Mesenchymal stem cell (in vitro differentiated cells and primary cell): ENCODE measurements around the gene OR8J3.

ENCODE experiments used
- DNase-seq: peaks from one replicate; pipeline ENCODE4 v3.0.0-alpha.2; 2013
- H2AFZ ChIP-seq: one replicate; pipeline ENCODE4 v1.6.1; 2013; ENCODE audit warnings: low read depth, mild to moderate bottlenecking, control low read depth, inconsistent platforms, low read length, moderate library complexity
- H2AK5ac ChIP-seq: 2 replicates; pipeline ENCODE4 v1.6.1; 2013; ENCODE audit warnings: low read length, moderate library complexity, mild to moderate bottlenecking, inconsistent platforms; ENCODE audit not compliant: severe bottlenecking
- H2BK120ac ChIP-seq: one replicate; pipeline ENCODE4 v1.6.1; 2013; ENCODE audit warnings: low read depth, mild to moderate bottlenecking, inconsistent platforms, low read length, moderate library complexity
- H2BK12ac ChIP-seq, 2 experiments: one replicate each; pipeline ENCODE4 v1.6.1; 2013; ENCODE audit warnings: inconsistent platforms in 2 of 2, low read length in 2 of 2, mild to moderate bottlenecking in 2 of 2, moderate library complexity in 2 of 2, control low read depth in 1 of 2
- H2BK15ac ChIP-seq: one replicate; pipeline ENCODE4 v1.6.1; 2013; ENCODE audit warnings: mild to moderate bottlenecking, low read depth, inconsistent platforms; ENCODE audit not compliant: poor library complexity, severe bottlenecking
- H2BK5ac ChIP-seq: 2 replicates; pipeline ENCODE4 v1.6.1; 2013; ENCODE audit warnings: low read depth, mild to moderate bottlenecking, low read length, control low read depth, inconsistent platforms; ENCODE audit not compliant: poor library complexity, severe bottlenecking
- H3K14ac ChIP-seq, 2 experiments: one replicate each; pipeline ENCODE4 v1.6.1; 2013; ENCODE audit warnings: inconsistent platforms in 2 of 2, low read length in 2 of 2, control low read depth in 1 of 2, mild to moderate bottlenecking in 1 of 2, moderate library complexity in 1 of 2
- H3K18ac ChIP-seq, 2 experiments: one replicate each; pipeline ENCODE4 v1.6.1; 2013; ENCODE audit warnings: inconsistent platforms in 2 of 2, low read length in 2 of 2, control low read depth in 1 of 2, low read depth in 1 of 2, mild to moderate bottlenecking in 1 of 2
- H3K23ac ChIP-seq, 2 experiments: one replicate each; pipeline ENCODE4 v1.6.1; 2013; ENCODE audit warnings: inconsistent platforms in 2 of 2, low read length in 2 of 2, mild to moderate bottlenecking in 2 of 2, moderate library complexity in 2 of 2, control low read depth in 1 of 2
- H3K27ac ChIP-seq: 2 replicates; pipeline ENCODE4 v1.5.1; 2013; ENCODE audit warnings: mild to moderate bottlenecking, moderate library complexity, low read length, control low read depth, inconsistent platforms; ENCODE audit not compliant: poor library complexity, severe bottlenecking
- H3K27me3 ChIP-seq, 2 experiments: 2 replicates each; pipeline versions ENCODE4 v1.6.1 to v1.7.0; 2013; ENCODE audit warnings: low read length in 2 of 2, mild to moderate bottlenecking in 2 of 2, moderate library complexity in 2 of 2, control low read depth in 1 of 2, inconsistent platforms in 1 of 2; ENCODE audit not compliant: control insufficient read depth in 1 of 2, insufficient read depth in 1 of 2
- H3K36me3 ChIP-seq, 2 experiments: 2 replicates each; pipeline versions ENCODE4 v1.6.1 to v1.7.0; 2013; ENCODE audit warnings: low read length in 2 of 2, control low read depth in 1 of 2, inconsistent platforms in 1 of 2, low read depth in 1 of 2, mild to moderate bottlenecking in 1 of 2; ENCODE audit not compliant: insufficient read depth in 2 of 2, control insufficient read depth in 1 of 2
- H3K4ac ChIP-seq, 2 experiments: one replicate each; pipeline ENCODE4 v1.6.1; 2013; ENCODE audit warnings: inconsistent platforms in 2 of 2, low read length in 2 of 2, mild to moderate bottlenecking in 2 of 2, moderate library complexity in 2 of 2, control low read depth in 1 of 2, low read depth in 1 of 2
- H3K4me1 ChIP-seq: 2 replicates; pipeline ENCODE4 v1.6.1; 2013; ENCODE audit warnings: low read depth, low read length, control low read depth; ENCODE audit not compliant: control insufficient read depth, insufficient read depth
- H3K4me2 ChIP-seq: 2 replicates; pipeline ENCODE4 v1.6.1; 2013; ENCODE audit warnings: low read length, mild to moderate bottlenecking, inconsistent platforms; ENCODE audit not compliant: poor library complexity, severe bottlenecking
- H3K4me3 ChIP-seq, 2 experiments: 2 replicates each; pipeline versions ENCODE4 v1.5.1 to v1.7.0; 2013; ENCODE audit warnings: low read length in 2 of 2, mild to moderate bottlenecking in 2 of 2, control low read depth in 1 of 2, low read depth in 1 of 2; ENCODE audit not compliant: insufficient read depth in 1 of 2
- H3K79me1 ChIP-seq: replicated peaks from 2 replicates; pipeline ENCODE4 v1.6.1; 2013; ENCODE audit warnings: mild to moderate bottlenecking, control low read depth, low read length, inconsistent platforms; ENCODE audit not compliant: poor library complexity, severe bottlenecking
- H3K9ac ChIP-seq: 2 replicates; pipeline ENCODE4 v1.7.0; 2013; ENCODE audit warnings: mild to moderate bottlenecking, low read length, moderate library complexity
- H3K9me3 ChIP-seq: 2 replicates; pipeline ENCODE4 v1.7.0; 2013; ENCODE audit warnings: mild to moderate bottlenecking, low read length; ENCODE audit not compliant: control insufficient read depth
- H4K8ac ChIP-seq: one replicate; pipeline ENCODE4 v1.6.1; 2013; ENCODE audit warnings: inconsistent platforms, mild to moderate bottlenecking, low read length, moderate library complexity
- H4K91ac ChIP-seq: one replicate; pipeline ENCODE4 v1.6.1; 2013; ENCODE audit warnings: mild to moderate bottlenecking, low read length, inconsistent platforms
- WGBS: methylation state at CpG from one replicate; pipeline ENCODE4 v1.1.7; 2013; ENCODE audit warnings: mixed read lengths; 5-methylcytosine and 5-hydroxymethylcytosine counted together

The OR8J3 gene

GRCh38 chr11:56172256-56172830, 32.3 kb upstream of the OR8J3 start:
- H3K4me1 ChIP-seq = no peaks in the 10 kb centered on the region
- no peak overlapping the region for H3K23ac ChIP-seq
- no peak overlapping the region for H2AK5ac ChIP-seq
- no peak overlapping the region for H3K27ac ChIP-seq
- H3K79me1 ChIP-seq = no peaks in the 10 kb centered on the region
- WGBS = 57% methylated on average over 2 of the region's 3 CpGs
- no peak overlapping the region for H3K9ac ChIP-seq
- H2BK15ac ChIP-seq = no peak overlapping the region
- H3K27me3 ChIP-seq = no peaks in the 10 kb centered on the region
- H2AFZ ChIP-seq = no peak overlapping the region
- no peak overlapping the region for H3K4ac ChIP-seq
- H3K36me3 ChIP-seq = no peaks in the 10 kb centered on the region
- H2BK120ac ChIP-seq = no peak overlapping the region
- no peak for DNase-seq
- H3K4me2 ChIP-seq = no peak overlapping the region
- peaks cover 12% of the 10 kb centered on the region for H3K9me3 ChIP-seq
- H2BK5ac ChIP-seq = no peak overlapping the region
- H3K14ac ChIP-seq = no peak overlapping the region
- H4K91ac ChIP-seq = no peak overlapping the region
- no peak overlapping the region for H3K18ac ChIP-seq
- H4K8ac ChIP-seq = no peak overlapping the region
- no peak overlapping the region for H3K4me3 ChIP-seq
- no peak overlapping the region for H2BK12ac ChIP-seq

GRCh38 chr11:56163804-56164203, 23.8 kb upstream of the OR8J3 start:
- Histone ChIP-seq H3K18ac (no peak overlapping the region), H4K8ac (no peak overlapping the region), H3K79me1 (no peaks in the 10 kb centered on the region), H3K36me3 (no peaks in the 10 kb centered on the region), H2BK120ac (no peak overlapping the region), H3K9ac (no peak overlapping the region), H3K27me3 (no peaks in the 10 kb centered on the region), H2AFZ (no peak overlapping the region), H4K91ac (no peak overlapping the region), H2AK5ac (no peak overlapping the region), H2BK5ac (no peak overlapping the region), H3K4me3 (no peak overlapping the region), H3K4me1 (no peaks in the 10 kb centered on the region), H3K9me3 (no peaks in the 10 kb centered on the region), H2BK12ac (no peak overlapping the region), H3K4me2 (no peak overlapping the region), H3K14ac (no peak overlapping the region), H3K27ac (no peak overlapping the region), H3K4ac (no peak overlapping the region), H2BK15ac (no peak overlapping the region), H3K23ac (no peak overlapping the region)
- 45% methylated on average over 2 of the region's 3 CpGs for WGBS
- no peak for DNase-seq

GRCh38 chr11:56160217-56160616, 20.2 kb upstream of the OR8J3 start, which contains the start of gene OR8K5:
TSS of gene OR8K5 (minus strand) at chr11:56160317. CDS start at chr11:56160317, 0 bp downstream.
- Histone ChIP-seq H3K4ac (no peak within 1 kb of the TSS), H2BK15ac (no peak within 1 kb of the TSS), H3K23ac (no peak within 1 kb of the TSS), H3K4me2 (no peak within 1 kb of the TSS), H2BK5ac (no peak within 1 kb of the TSS), H3K79me1 (no peaks in the 10 kb centered on the region), H3K4me1 (no peaks in the 10 kb centered on the region), H4K91ac (no peak within 1 kb of the TSS), H3K18ac (no peak within 1 kb of the TSS), H3K4me3 (no peak within 1 kb of the TSS), H4K8ac (no peak within 1 kb of the TSS), H3K9ac (no peak within 1 kb of the TSS), H3K36me3 (no peaks in the 10 kb centered on the region), H3K27ac (no peak within 1 kb of the TSS), H2BK120ac (no peak within 1 kb of the TSS), H2BK12ac (no peak within 1 kb of the TSS), H3K27me3 (no peaks in the 10 kb centered on the region), H3K14ac (no peak within 1 kb of the TSS), H3K9me3 (peaks cover 20% of the 10 kb centered on the region), H2AK5ac (no peak within 1 kb of the TSS), H2AFZ (no peak within 1 kb of the TSS)
- 81% methylated on average over 2 of the region's 3 CpGs for WGBS
- DNase-seq = no peak

DNA sequence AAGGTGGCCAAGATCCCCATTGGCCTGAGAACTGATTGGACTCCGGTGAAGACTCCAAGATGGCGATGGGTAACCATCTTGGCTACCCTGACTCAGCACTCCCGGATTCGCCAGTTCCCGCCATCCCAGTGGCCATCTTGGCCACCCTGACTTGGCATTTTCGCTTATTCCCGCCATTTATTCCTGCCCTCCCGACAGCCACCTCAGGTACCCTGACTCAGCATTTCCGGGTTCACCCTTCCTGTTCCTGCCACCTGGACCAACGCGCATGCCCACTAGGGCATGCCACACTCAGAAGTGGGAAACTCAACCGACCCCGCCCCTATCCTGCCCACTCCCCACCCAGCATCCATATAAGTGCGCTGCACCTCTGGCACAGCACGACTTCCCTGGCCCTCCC, 12.3 kb upstream of the OR8J3 start:
- Histone ChIP-seq H3K27ac (no peak overlapping the region), H3K4ac (no peak overlapping the region), H3K18ac (no peak overlapping the region), H2AFZ (no peak overlapping the region), H3K23ac (no peak overlapping the region), H3K27me3 (no peaks in the 10 kb centered on the region), H3K14ac (no peak overlapping the region), H3K36me3 (no peaks in the 10 kb centered on the region), H2BK12ac (no peak overlapping the region), H3K4me2 (no peak overlapping the region), H4K8ac (no peak overlapping the region), H3K4me3 (no peak overlapping the region), H2AK5ac (no peak overlapping the region), H3K9me3 (peaks cover 36% of the 10 kb centered on the region), H3K4me1 (no peaks in the 10 kb centered on the region), H3K9ac (no peak overlapping the region), H2BK5ac (no peak overlapping the region), H4K91ac (no peak overlapping the region), H2BK15ac (no peak overlapping the region), H2BK120ac (no peak overlapping the region), H3K79me1 (no peaks in the 10 kb centered on the region)
- WGBS = 87% methylated on average over 15 of the region's 15 CpGs
- no peak for DNase-seq
